Heart left ventricle (tissue), 13 donors: ENCODE results near the gene TMEM52.

Source experiments
- POLR2A ChIP-seq, 2 donors: fragments of 450-650 bp; IDR thresholded peaks; one replicate each; pipeline ENCODE4 v1.6.1; 2017; ENCODE audit warnings: antibody characterized with exemption in 2 of 2, mild to moderate bottlenecking in 2 of 2, moderate library complexity in 2 of 2
- TF ChIP-seq, protein P1 (sequence below), 12 donors: fragments of 200-600 bp; sonication (generic) in 4 of 12; IDR thresholded peaks; one replicate each; pipeline versions ENCODE4 v1.5.0 to v1.8.0; 2018 to 2022; ENCODE audit warnings: antibody characterized with exemption in 12 of 12, mild to moderate bottlenecking in 5 of 12
- donor health status: ischemic (EF 13 %, LVEDD 7.1; RV severe dilation, severe dysfunction).
- donor health status: DM: no; HTN: yes; CAD: no.
- donor health status: DM: no; HTN: no; CAD: no.
- donor health status: ischemic (EF 25% LVEDD 6.9; RV normal size, moderate dysfunction).
- donor health status: ischemic (EF 25% LVEDD 5.7; RV mildly dilated, moderate dysfunction).
- donor health status: ischemic (EF 35%, LVEDD 5.7; RV mildly dilated, moderate dysfunction).
- donor health status: nonischemic (EF 11% LVEDD 7.7; RV severe dilation, severe dysfunction).
- donor health status: DM: yes; HTN: yes; CAD: no.
- donor health status: PGD.
- donor health status: ischemic (EF 29% LVEDD 5.4; RV normal size, mild dysfunction).
- donor health status: nonischemic (EF 23%, LVEDD 6.1; RV moderate dilation, normal function).

DNA sequence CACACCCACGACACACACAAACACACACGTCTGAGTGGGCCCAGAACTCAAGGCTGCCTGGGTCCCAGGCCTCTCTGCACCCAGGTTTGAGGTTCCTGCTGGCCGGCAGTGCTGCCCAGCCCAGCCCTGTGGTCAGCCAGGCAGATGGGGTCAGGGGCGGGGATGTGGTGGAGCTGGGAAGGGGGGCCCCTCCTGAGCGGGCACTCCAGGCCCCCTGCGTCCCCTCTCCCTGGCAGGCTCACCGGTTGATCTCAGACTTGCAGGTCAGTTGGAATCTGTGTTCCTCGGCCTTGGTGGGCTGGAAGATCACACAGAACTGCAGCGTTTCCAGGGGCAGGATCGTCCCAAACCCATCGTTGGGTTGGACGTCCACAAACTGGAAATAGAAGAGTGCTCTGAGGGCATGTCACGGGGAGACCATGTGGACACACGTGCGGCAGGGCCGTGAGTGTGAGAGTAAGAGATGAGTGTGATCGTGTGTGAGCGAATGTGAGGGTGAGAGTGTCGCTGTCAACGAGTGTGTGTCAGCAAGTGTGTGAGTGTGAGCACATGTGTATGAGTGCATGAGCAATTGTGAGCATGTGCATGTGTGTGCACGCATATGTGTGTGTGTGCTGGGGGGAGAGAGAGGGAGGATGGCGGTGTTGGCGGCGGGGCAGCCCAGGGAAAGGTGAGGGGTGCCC lies 19.7 kb upstream of the TMEM52 start:
- TF ChIP-seq, protein P1, sequence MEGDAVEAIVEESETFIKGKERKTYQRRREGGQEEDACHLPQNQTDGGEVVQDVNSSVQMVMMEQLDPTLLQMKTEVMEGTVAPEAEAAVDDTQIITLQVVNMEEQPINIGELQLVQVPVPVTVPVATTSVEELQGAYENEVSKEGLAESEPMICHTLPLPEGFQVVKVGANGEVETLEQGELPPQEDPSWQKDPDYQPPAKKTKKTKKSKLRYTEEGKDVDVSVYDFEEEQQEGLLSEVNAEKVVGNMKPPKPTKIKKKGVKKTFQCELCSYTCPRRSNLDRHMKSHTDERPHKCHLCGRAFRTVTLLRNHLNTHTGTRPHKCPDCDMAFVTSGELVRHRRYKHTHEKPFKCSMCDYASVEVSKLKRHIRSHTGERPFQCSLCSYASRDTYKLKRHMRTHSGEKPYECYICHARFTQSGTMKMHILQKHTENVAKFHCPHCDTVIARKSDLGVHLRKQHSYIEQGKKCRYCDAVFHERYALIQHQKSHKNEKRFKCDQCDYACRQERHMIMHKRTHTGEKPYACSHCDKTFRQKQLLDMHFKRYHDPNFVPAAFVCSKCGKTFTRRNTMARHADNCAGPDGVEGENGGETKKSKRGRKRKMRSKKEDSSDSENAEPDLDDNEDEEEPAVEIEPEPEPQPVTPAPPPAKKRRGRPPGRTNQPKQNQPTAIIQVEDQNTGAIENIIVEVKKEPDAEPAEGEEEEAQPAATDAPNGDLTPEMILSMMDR (IDR thresholded peaks at IDR 0.05): no peak
- TF ChIP-seq POLR2A (IDR thresholded peaks at IDR 0.05): no peak
